Uterine smooth muscle cell (primary cell): ENCODE data around the gene EFHD2. TPM values are rescaled to one million over a fixed set of nuclear protein-coding genes. Genes with fewer than 3 reads are reported as not detected.

Source experiments
- total RNA-seq: library from RNA; depleted of rRNA; stranded (reverse); fragments of >200 nt; gene quantifications from 2 replicates; pipeline ENCODE4 v1.2.3, GENCODE V29; 2014

The EFHD2 gene
- 36.0 and 49.6 TPM in 2 replicates for total RNA-seq

GRCh38 chr1:15409388-15410222 lies at the start of gene EFHD2:
TSS of gene EFHD2 (plus strand) at chr1:15409888. CDS start at chr1:15409972, 84 bp downstream.

GRCh38 chr1:15456313-15456954 lies 46.7 kb downstream of the EFHD2 start, which contains the start of gene CELA2A:
TSS of gene CELA2A (plus strand) at chr1:15456732. CDS start at chr1:15456754, 22 bp downstream.

GRCh38 chr1:15475752-15476314 lies 66.1 kb downstream of the EFHD2 start, which contains the start of gene CELA2B:
TSS of gene CELA2B (plus strand) at chr1:15476104. CDS start at chr1:15476126, 22 bp downstream.

Other genes starting within 250 kb of the EFHD2 start
- gene FHAD1, start 162.7 kb upstream of the EFHD2 start, total RNA-seq = 0.50 and 0.55 TPM in 2 replicates
- gene CTRC, start 28.6 kb downstream of the EFHD2 start, total RNA-seq = not detected in 2 replicates
- gene CELA2A, start 46.8 kb downstream of the EFHD2 start, total RNA-seq = not detected in 2 replicates
- not detected in 2 replicates for gene CELA2B, start 66.2 kb downstream of the EFHD2 start, total RNA-seq
- 4.2 and 10.5 TPM in 2 replicates for gene CASP9, start 114.3 kb downstream of the EFHD2 start, total RNA-seq
- gene DNAJC16, start 117.0 kb downstream of the EFHD2 start, total RNA-seq = 12.0 and 16.0 TPM in 2 replicates
- 1.1 and 1.8 TPM in 2 replicates for gene AGMAT, start 175.2 kb downstream of the EFHD2 start, total RNA-seq
- gene DDI2, start 207.6 kb downstream of the EFHD2 start, total RNA-seq = 14.1 and 14.4 TPM in 2 replicates